AG09319 (cell line): ENCODE results near the gene PPP3CA.
"Not testable (repeated sequence)": the region's sequence is repeated elsewhere in the genome, so short reads cannot be mapped to it uniquely, and the experiment has no call there.

Source experiments
- DNase-seq: peaks from one replicate; pipeline ENCODE4 v3.0.0-alpha.2; 2010; ENCODE audit warnings: low read depth; ENCODE audit errors: extremely low read depth
- TF ChIP-seq, protein P1 (sequence below): IDR thresholded peaks from 2 replicates; pipeline ENCODE4 v1.5.1; 2011; ENCODE audit warnings: low read depth, mild to moderate bottlenecking, inconsistent platforms, low read length, moderate library complexity

PPP3CA gene

DNA sequence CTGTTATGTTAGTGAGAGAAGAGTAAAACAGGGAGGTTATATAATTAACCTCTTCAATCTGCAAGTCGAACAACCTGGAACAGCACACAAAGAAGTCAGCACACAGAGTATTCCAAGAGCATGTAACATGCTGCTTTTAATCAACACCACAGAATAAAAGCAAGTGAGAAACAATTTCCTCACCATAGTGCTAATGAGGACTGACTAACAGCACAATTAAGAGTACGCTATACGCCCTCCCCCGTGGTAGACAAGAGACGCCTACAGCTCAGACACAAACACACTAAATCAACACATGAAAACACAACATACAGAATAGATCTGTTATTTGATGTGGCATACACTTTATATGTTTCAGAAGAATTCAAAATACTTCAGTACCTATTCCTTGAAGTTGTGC is 103.0 kb downstream of the PPP3CA start:
- DNase-seq: no peak
- TF ChIP-seq, protein P1, sequence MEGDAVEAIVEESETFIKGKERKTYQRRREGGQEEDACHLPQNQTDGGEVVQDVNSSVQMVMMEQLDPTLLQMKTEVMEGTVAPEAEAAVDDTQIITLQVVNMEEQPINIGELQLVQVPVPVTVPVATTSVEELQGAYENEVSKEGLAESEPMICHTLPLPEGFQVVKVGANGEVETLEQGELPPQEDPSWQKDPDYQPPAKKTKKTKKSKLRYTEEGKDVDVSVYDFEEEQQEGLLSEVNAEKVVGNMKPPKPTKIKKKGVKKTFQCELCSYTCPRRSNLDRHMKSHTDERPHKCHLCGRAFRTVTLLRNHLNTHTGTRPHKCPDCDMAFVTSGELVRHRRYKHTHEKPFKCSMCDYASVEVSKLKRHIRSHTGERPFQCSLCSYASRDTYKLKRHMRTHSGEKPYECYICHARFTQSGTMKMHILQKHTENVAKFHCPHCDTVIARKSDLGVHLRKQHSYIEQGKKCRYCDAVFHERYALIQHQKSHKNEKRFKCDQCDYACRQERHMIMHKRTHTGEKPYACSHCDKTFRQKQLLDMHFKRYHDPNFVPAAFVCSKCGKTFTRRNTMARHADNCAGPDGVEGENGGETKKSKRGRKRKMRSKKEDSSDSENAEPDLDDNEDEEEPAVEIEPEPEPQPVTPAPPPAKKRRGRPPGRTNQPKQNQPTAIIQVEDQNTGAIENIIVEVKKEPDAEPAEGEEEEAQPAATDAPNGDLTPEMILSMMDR: no peak

DNA sequence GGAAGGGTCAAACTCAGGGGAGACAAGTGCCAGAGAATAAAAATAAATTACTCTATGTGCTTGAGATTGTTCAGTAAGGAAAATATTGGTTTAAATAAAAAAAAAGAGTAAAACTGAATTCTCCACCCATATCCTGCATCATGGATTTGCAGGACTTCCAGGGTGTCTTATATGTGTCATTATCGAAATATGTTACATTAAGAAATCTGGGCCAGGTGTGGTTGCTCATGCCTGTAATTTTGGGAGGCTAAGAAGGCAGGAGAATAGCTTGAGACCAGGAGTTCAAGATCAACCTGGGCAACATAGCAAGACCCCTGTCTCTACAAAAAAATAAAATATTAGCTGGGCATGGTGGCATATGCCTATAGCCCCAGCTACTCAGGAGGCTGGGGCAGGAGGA is 104.9 kb downstream of the PPP3CA start:
- TF ChIP-seq, protein P1: no peak
- DNase-seq: no peak

DNA sequence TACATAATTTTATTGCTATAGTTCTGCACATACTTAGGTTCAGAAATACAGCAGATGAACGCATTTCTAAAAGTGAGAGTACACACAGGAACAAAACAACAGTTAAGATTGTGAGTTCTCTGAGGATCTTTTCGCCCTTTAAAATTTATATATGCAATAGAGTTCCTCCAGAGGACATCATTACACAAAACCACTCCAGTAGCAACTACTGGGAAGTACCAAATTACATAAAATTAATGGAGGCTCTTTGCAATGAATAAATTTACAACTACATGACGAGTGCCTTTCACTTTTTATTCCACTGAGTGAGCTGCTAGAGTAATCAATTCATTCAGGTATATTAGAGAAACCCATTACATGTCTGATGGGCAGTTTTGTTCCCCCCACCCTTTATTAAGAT is 107.2 kb downstream of the PPP3CA start:
- no peak for DNase-seq
- TF ChIP-seq, protein P1: no peak

DNA sequence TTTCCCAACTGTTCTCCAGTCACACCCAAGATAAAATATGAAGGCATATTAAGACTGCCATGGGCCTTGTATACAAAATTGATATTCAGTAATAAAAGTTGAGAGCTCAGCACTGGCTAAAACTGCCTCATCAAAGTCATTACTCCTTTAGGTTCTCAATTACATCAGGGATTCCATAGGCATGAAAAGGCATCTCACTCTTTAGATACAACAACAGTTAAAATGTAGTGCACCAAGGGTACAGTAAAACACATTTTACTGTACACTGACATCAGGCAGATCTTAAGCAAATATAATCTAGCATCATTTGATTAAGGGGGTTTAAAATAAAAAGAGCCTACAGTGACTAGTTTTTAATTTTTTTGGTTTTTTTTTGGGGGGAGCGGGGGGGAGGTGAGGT is 107.7 kb downstream of the PPP3CA start:
- DNase-seq: no peak
- TF ChIP-seq, protein P1: no peak

DNA sequence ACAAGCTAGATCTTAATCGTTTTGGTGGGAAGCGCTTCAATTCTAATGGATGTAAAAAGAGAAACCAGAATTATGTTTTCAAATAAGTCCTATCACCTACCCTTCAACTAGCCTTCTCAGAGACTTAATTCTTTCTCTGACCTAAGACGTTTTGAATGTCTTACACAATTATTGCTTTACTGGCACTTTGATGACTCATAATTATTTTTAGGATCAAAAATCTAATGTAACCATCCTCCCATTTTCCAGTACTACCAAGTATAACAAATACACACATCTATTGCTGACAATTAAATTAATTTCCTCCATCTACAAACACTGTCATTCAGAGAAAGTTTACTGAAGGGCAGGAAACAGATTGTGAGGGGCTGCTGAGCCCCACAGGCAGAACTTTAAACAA is 108.6 kb downstream of the PPP3CA start:
- TF ChIP-seq, protein P1: no peak
- DNase-seq: no peak

DNA sequence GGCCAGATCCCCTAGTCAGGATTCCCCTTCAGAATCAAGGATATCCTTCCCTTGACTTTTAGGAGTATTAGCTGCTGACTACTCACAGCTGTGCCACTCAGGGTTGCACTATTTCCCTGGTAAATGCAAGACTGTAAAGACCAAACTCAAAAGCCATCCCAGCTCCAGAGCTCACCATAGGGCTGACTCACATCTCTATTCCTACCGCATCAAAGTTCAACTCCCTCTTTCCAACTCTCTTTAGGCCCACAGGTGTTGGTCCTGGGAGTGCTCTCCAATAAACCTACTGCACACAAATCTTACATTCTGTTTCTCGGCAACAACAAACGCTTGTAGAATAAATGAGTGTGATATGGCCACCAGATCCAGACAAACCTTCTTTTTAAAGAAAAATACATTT is 109.6 kb downstream of the PPP3CA start:
- TF ChIP-seq, protein P1: no peak
- DNase-seq: no peak

DNA sequence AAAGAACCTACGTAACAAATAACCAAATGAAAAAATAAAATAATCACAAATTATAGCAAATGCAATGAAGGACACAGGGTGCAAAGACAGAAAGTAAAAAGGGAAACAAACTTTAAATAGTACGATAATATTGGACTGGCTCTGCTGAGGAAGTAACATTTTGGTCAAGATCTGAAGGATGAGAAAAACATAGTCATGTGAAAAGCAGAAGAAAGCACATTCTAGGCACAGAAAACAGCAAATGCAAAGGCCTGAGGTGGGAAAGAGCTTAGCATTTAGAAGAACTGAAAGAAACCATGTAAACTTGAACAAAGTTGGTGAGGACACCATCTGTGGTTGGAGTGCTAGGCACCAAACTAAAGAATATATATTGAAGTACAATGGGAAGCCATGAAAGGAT is 111.2 kb downstream of the PPP3CA start:
- DNase-seq: no peak
- TF ChIP-seq, protein P1: no peak

DNA sequence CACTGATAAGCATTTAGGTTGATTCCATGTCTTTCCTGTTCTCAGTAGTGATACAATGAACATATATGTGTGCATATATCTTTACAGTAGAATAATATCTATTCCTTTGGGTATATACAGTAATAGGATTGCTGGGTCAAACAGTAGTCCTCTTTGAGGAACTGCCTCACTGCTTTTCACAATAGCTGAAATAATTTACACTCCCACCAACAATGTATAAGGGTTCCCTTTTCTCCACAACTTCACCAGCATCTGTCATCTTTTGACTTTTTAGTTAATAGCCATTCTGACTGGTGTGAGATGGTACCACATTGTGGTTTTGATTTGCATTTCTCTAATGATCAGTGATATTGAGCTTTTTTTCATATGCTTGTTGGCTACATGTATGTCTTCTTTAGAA is 113.2 kb downstream of the PPP3CA start:
- not testable (repeated sequence) for DNase-seq
